Activated naive CD4-positive, alpha-beta T cell treated with anti-CD3 and anti-CD28 coated beads, Interleukin-2, amount 50 U/mL, for 16 hours (primary cell): ENCODE data around the gene GBP2.
"Not testable (repeated sequence)": the region's sequence is repeated elsewhere in the genome, so short reads cannot be mapped to it uniquely, and the experiment has no call there.

Experiments used
- DNase-seq: peaks from one replicate; pipeline ENCODE4 v3.0.0-alpha.2; 2020

The GBP2 gene

DNA sequence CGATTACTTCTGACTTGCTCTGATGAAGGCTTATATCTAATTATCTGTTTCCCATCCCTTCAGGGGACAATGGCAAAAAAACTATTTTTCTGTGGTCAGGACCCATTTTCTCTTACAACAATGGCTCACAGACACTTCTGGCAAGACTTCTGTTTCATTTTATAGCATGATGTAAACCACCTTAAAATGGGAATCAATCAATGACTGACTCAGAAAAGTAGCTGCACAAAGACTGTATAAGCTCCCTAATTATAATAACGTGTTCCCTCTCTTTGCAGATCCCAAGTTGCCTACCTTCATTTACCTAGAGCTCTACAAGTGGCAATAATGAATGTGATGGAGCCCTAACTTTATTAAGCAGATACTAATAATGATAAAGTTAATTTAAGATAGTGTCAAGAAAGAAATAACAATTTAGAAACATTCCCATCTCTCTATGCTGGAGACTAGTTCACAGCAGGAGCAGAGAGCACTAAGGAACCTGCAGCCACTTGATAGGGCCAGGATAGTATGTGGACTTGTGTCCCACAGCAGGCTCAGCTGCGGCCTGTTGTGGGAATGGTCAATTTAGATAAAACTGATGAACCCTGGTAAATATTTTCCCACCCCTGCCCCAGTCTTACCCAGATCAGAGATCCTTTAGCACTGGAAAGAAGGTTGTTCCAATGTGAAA is 538 bp downstream of the GBP2 start:
- DNase-seq, result no peak

DNA sequence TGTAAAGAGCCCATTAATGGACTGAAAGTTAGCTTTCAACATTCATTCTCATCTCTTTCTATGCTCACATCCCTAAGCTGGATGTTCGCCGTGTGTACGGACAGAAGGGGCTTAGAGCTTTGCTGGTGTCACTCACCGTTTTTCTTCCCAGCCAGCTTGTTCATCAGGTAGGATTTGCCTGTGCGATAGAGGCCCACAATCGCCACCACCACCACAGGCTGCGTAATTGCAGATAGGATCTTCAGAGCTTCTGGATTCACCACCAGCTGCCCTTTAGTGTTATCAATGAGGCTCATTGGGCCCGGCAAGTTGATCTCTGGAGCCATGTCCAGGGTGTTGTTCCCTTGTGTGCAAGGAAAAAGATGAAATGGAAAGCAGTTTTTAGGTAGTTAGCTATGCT is 4.3 kb downstream of the GBP2 start:
- DNase-seq, result no peak

DNA sequence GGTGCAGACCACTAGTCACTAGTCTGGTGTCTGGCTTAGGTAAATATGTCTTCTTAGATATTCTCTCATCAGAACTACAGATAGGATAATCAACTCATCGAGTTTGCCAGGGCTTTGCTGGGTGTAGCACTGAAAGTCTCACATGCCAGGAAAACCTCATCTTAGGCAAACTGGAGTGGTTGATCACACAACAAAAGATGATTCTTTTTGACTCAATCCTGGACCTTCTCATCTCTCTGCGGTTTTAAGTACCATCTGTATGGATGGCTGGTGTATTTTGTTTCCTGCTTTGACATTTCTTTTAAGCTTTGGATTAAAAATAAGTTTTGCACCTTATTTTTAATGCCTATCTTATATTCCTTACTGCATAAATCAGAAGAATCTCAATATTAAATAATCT is 11.3 kb downstream of the GBP2 start:
- DNase-seq, result no peak

DNA sequence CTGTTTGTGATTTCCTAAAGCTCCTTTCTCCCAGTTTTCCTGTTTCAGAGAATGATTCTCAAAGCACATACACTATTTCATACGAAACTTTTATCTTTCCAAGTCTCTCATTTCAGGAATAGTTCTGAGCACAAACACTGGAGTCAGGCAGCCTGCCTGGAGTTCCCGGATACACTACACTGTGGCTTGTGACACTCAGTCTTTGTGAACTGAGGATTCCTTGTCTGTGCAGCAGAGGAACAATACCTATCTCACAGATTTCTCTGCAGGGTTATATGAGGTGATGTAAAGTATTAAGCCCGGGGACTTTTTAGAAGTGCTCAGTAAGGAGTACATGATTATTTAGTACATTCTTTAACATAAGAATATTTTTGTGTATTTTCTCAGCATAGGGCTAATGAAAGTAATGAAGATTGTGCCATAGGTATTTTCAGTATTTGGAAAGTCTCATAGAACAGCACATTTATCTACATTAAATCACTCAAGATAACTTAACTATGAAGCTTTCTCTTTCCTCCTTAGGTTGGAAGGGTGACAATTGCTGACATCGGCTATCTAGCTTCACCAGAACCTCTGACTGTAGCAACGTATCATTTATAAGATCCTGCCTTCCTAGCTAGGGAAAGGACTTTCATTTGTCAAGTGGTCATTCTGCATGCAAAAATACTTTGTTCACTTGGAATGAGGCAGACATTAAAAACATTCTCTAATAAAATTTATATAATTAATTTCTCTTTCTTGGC is 12.9 kb downstream of the GBP2 start:
- DNase-seq, result no peak

DNA sequence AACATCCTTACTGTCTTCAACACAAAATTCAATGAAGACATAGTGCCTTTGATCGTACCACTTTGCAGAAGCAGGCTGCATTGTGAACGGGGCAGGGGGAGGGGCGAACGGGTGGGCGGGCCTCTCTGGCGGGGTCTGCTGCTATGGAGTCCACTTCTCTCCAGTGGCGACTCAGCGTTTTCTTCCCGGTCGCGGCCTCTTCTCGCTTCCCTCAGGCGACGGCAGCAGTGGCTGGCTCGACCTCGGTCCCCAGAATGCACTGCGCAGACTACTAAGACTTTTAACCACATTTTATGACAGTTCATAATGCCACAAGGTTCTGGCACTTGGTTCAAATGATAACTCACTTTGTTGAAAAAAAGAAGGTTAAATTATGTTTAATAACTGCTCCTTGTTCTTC is 21.2 kb downstream of the GBP2 start:
- DNase-seq, result no peak

DNA sequence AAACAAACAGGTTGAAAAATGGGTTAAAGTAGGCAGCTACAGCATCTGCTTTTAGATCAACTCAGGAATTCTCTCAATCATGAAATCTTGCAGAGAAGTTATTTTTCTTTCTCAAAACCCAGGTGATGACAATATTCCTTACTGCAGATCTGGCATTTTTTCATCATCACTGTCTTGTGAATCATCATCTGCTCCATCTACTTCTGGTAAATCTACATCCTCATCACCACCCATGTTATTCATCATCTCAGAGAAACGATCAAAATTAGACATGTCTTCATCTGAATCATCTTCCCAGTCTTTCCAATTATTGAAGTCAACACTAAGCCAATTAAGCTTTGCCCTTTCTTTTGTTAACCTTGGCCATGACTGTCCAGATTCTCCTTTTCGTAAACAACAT is 21.8 kb downstream of the GBP2 start:
- DNase-seq, result no peak

DNA sequence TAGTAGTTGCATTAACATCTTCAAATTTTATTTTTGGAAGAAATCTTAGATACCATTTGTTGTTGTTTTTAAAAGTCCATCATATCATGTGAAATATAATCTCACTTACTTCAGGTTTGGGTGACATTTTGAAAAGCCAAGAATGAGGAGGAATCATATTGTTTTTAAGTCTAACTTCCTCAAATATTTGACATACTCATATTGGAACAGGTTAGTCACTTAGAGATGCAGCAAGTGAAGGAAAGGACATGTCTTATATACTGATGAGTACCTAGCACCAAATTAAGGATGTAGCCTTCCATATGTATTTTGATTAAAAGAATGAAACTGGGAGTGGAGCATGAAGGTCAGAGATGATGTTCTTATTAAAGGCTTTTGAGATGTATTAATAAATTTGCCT is 23.9 kb downstream of the GBP2 start:
- DNase-seq, result no peak

DNA sequence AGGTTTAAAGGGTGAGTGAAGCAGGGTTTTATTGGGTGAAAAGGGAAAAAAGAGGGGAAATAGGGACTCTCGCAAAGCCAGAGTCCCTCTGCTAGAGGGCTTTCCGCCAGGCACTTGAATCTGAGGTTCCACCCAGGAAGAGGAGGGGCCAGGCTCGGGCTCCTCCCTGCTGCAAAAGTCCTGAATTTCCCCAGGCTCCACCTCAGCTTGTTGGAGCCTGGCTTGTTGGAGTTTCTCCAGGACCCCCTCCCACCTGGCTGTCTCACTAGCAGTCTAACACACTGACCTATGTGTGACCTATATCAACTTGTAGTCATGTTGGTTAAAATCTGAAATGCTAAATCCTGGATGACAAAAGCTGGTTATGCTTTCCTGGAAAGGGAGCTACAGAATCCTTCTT is 25.5 kb downstream of the GBP2 start:
- no peak for DNase-seq

DNA sequence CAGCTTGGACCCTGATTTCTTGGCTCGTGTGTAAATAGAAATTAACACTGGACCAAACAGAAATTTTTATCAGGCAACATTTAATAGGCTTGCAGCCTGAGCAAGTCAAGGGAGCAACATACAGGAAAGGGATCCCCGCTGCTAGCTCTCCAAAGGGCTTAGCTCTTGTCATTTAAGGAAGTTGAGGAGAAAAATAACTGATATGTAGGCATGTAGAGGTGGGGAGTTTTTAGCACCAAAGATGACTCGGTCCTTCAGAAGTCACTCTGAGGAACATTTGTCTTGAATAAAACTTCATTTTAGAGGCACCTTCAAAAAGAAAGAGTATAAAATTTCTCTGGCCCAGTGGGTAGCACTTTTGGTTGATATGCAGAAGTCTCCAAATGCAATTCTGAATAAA is 27.1 kb downstream of the GBP2 start:
- no peak for DNase-seq

DNA sequence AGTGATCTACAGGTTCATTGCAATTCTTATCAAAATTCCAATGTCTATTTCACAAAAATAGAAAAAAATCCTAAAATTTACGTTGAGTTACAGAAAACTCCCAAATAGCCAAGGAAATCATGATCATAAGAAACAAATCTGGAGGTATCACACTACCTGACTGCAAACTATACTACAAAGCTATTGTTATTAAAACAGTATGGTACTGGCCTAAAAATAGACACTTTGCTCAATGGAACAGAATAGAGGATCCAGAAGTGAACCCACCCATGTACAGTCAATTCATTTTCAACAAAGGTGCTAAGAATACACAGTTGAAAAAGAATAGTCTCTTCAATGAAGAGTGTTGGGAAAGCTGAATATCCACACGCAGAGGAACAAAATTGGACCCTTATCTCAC is 30.2 kb downstream of the GBP2 start:
- no peak for DNase-seq

DNA sequence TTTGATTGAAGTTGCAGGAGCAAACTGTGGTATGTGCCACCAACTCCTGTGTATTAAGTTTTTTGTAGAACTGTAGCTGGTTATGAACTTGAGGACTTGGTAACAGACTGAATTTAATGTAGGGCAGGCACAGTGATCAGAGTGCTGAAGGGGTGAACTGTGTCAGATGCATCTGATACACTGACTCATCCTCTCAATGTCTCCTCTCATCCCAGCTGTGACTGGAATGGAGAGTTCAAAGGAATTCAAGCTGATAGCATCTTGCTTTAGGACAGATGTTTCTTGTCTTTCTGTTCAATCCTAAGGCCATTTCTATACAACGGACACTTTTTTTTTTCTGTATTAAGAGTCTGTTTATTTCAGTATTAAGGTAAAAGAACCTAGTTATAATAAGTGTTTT is 36.0 kb downstream of the GBP2 start:
- no peak for DNase-seq

DNA sequence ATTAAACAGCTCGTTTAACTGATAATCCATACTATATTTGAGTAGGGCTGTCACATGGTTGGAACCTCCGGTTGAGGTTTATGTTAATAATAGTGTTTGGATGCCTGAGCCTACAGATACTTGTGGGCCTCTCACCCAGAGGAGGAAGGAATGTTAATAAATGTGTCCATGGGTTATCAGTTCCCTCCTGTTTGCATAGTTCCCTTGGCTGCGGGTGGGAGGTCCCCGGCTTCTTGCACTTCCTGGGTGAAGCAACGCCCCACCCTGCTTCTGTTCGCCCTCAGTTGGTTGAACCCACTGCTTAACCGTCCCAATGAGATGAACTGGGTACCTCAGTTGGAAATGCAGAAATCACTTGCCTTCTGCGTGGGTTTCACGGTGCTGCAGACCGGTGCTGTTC is 37.3 kb downstream of the GBP2 start:
- DNase-seq, result no peak

DNA sequence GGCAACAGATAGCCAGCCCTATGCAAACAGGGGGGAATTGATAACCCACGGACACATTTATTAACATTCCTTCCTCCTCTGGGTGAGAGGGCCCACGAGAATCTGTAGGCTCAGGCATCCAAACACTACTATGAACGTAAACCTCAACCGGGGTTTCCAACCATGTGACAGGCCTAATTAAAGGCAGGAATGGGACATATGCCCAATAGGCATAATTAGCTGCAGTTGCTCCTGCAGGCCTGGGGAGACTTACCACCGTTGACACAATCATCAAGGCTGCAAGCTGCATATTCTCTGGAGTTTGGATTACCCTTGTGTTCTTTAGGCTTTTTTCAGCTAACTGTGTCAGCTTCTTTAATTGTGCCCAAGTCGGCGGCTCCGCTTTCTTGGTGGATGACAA is 38.7 kb downstream of the GBP2 start:
- DNase-seq, result no peak

DNA sequence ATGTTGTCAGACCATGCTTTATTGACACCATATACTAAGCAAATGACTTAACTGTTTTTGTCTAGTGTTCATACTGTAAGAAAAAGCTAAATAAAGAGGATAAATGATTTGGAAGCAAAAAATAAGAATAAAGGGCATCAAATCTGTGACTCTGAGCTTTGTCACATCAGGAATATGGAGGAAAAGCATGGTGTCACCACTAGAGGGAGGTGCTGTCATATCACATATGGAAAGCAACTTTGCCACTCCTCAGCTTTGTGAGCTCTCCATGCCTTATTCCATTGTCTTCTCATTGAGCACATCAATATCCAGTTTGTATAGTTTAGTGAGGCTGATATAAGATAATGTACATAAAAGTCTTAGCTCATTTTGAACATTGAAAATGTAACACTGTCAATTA is 40.1 kb downstream of the GBP2 start:
- DNase-seq, result peak; percentile 35

DNA sequence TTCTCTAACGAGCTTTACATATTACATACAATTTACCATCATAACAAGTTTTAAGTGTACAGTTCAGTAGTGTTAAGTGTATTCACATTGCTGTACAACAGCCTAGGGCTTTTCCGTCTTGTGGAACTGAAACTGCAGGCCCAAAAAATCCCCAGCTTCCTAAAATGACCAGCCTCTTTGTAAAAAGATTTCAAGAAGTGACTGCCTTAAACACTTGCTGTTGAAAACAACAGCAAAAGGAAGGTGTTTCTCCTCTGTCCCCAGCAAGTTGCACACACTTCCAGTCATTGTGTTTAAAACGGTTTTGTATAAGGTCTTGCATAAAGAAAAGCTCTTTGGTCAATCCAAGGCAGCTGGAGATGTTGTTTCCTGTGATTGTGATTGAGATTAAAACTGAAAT is 44.9 kb downstream of the GBP2 start:
- DNase-seq, result no peak

DNA sequence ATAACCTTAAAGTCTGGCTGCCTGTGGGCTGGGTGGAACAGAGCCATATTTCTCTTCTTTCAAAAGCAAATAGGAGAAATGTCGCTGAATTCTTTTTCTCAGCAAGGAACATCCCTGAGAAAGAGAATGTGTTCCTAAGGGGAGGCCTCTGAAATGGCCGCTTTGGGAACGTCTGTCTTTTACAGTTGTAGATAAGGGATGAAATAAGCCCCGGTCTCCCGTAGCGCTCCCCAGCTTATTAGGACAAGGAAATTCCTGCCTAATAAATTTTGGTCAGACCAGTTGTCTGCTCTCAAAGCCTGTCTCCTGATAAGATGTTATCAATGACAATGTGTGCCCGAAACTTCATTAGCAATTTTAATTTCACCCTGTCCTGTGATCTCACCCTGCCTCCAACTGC is 45.8 kb downstream of the GBP2 start:
- DNase-seq, result not testable (repeated sequence)

DNA sequence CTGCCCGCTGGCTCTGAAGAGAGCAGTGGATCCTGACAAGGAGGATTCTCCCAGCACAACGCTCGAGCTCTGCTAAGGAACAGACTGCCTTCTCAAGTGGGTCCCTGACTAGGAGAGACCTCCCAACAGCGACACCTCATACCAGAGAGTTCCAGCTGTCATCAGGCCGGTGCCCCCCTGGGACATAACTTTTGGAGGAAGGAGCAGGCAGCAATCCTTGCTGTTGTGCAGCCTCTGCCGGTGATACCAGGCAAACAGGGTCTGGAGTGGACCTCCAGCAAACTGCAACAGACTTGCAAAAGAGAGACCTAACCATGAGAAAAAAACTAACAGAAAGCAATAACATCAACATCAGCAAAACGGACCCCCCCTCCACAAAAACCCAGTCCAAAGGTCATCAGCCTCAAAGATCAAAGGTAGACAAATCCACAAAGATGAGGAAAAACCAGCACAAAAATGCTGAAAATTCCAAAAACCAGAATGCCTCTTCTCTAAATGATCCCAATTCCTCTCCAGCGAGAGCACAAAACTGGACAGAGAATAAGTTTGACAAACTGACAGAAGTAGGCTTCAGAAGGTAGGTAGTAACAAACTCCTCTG is 53.3 kb downstream of the GBP2 start:
- DNase-seq, result not testable (repeated sequence)

DNA sequence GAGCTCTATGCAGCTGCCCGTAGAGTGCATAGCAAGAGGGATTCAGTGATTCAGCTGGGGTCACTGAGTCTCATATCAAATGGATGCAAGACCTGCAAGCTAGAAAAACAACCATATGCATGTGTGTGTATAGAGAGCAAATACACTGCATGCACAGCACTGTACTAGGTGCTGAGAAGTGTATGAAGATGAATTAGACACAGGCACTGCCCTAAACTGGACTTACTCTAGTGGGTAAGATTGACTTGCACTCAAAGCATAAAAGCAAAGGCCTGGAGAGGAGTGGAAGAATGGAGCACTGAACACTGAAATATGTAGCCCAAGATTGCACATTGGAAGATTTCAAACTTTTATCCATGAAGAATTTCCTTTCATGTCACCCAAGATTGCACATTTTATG is 55.4 kb downstream of the GBP2 start:
- DNase-seq, result no peak

DNA sequence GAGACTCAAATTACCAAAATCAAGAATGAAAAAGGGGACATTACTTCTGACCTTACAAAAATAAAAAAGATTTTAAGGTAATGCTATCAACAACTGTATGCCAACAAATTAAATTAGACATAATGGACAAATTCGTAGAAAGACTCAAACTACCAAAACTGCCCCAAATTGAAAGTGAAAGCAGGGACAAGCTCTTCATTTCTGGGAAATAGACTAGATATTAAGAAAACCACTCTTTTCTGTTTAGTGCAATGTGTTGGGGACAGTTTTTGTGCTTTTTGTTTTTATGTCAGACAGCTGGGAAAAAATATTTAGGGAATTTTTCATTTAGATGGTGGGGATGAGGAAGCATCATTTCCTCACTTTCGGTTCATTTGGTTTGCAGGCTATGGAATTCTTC is 56.0 kb downstream of the GBP2 start:
- DNase-seq, result no peak

DNA sequence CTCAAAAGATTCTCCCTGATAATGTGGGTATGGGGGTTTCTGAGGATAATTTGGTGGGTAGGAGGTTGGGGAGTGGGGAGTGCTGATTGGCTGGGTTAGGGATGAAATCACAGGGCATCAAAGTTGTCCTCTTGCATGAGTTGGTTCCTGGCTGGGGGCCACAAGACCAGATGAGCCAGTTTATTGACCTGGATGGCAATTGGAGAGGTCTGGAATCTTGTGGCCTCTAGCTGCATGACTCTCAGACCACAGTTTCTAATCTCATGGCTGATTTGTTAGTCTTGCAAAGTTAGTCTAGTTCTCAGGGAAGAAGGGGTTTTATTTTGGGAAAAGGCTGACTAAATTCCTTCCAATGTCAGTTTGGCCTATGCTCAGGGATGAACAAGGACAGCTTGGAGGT is 57.6 kb downstream of the GBP2 start:
- DNase-seq, result no peak

DNA sequence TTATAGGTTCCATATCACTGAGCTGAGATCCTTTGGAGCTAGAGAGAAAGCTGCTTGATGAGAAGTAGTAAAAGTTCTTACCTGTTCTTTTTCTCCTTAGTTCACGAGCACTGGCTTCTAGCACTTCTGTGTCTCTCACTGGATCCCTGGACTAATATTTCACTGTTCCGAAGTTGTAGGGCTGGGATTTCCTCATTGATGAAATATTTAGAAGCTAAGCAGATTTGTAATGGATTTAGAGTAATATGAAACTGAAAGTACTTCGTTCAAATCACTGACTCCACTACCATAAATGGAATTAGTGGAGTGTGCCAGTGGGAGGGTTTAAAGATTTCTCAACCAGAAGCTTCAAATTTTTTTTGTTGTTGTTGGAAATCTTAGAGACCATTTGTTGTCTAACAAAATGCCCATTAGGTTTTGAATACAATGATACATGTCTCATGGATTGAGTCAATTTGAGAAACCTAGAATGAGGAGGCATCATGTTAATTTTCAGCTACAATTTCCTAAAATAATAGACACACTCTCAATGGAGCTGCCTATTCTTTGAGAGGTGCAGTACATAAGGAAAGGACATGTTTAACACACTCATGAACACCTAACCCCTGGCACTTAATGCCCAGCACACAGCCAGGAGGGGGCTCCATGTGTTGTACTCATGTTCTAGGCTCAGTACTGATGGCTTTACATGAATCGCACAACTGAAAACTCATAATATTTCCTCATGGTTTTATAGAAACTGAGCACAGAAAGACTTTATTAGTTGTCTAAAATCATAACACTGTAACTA is 60.6 kb downstream of the GBP2 start, which contains the start of gene GBP1:
Gene GBP1, minus strand, starts transcription at position 130 of the 790 bp plus-strand sequence. CDS start 1,974 bp downstream, outside the sequence.
- DNase-seq, result peak; percentile 31

DNA sequence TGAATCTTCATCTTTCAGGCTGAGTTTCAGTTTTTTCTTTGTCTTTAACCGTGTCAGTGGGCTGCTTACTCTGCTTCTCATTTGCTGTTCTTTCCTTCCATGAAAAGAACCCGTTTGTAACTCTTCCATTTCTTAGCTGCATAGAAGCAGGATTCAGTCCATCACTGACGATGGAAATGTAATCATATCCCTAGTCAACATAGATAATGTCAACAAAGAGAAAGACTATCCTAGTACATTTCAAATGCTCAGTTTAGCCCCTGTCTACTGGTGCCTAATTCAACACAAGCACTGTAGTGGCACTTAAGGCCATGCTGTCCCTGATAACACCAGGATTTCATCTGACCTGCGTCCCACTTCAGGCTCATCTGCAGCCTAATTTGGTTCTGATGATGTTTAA is 61.3 kb downstream of the GBP2 start:
- no peak for DNase-seq

DNA sequence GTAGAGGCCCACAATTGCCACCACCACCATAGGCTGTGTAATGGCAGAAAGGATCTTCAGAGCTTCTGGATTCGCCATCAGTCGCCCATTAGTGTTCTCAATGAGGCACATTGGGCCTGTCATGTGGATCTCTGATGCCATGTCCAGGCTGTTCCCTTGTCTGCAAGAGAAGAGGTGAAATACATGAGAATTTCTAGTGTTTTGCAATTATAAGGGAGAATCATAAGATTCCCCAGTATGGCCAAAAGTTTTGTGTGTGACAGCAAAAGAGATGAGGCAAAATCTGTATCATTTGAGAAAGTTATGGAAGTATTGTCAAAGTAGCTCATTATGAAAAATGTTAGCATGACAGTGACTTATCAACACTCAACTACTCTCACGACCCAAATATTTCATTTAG is 62.8 kb downstream of the GBP2 start:
- no peak for DNase-seq

DNA sequence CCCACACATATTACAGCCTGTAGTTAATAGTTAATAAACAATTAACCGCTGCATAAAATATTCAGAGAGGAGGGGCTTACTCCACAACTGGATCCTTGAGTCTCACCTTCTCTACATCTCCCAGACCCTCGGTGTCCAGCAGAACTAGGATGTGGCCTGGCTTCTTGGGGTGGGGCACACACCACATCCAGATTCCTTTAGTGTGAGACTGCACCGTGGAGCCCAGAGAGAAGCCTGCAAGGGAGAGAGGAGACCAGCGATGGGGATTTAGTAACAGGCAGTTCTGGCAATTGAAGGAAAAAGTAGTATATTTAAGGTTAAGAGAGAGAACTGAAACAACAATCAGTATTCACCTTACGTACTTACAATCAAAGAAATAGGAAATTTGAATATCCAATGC is 65.8 kb downstream of the GBP2 start:
- DNase-seq, result no peak
